Mesendoderm (in vitro differentiated cells): ENCODE measurements around the gene CRISPLD2.

ENCODE experiments used
- DNase-seq: peaks from one replicate; pipeline ENCODE4 v3.0.0; 2013
- H2AK5ac ChIP-seq: 2 replicates; pipeline ENCODE4 v1.6.1; 2013; ENCODE audit warnings: low read length, inconsistent platforms
- H2BK120ac ChIP-seq: 2 replicates; pipeline ENCODE4 v1.6.1; 2013; ENCODE audit warnings: low read depth, mild to moderate bottlenecking, low read length, moderate library complexity, mixed read lengths
- H2BK15ac ChIP-seq: replicated peaks from 2 replicates; pipeline ENCODE4 v1.6.1; 2013; ENCODE audit warnings: low read depth, mild to moderate bottlenecking, moderate library complexity
- H2BK5ac ChIP-seq: 2 replicates; pipeline ENCODE4 v1.6.1; 2013; ENCODE audit warnings: low read length, inconsistent platforms
- H3K18ac ChIP-seq: 2 replicates; pipeline ENCODE4 v1.6.1; 2013; ENCODE audit warnings: mild to moderate bottlenecking, low read length, mixed read lengths
- H3K23ac ChIP-seq: one replicate; pipeline ENCODE4 v1.6.1; 2013; ENCODE audit warnings: low read length
- H3K27ac ChIP-seq: 2 replicates; pipeline ENCODE4 v1.5.1; 2013; ENCODE audit warnings: low read depth, mild to moderate bottlenecking, inconsistent platforms, low read length, moderate library complexity
- H3K27me3 ChIP-seq: 2 replicates; pipeline ENCODE4 v1.6.1; 2013; ENCODE audit warnings: low read length, control low read depth, mild to moderate bottlenecking, inconsistent platforms; ENCODE audit not compliant: insufficient read depth, poor library complexity
- H3K36me3 ChIP-seq: 2 replicates; pipeline ENCODE4 v1.6.1; 2013; ENCODE audit warnings: low read length, inconsistent platforms; ENCODE audit not compliant: control insufficient read depth, insufficient read depth
- H3K4ac ChIP-seq: one replicate; pipeline ENCODE4 v1.6.1; 2013; ENCODE audit warnings: low read depth, mild to moderate bottlenecking, low read length, moderate library complexity
- H3K4me1 ChIP-seq: 2 replicates; pipeline ENCODE4 v1.6.1; 2013; ENCODE audit warnings: low read depth, low read length, inconsistent platforms; ENCODE audit not compliant: control insufficient read depth
- H3K4me2 ChIP-seq: 2 replicates; pipeline ENCODE4 v1.6.1; 2013; ENCODE audit warnings: low read length
- H3K4me3 ChIP-seq: 2 replicates; pipeline ENCODE4 v1.5.1; 2013; ENCODE audit warnings: mild to moderate bottlenecking, low read length
- H3K56ac ChIP-seq: one replicate; pipeline ENCODE4 v1.6.1; 2013; ENCODE audit warnings: low read length
- H3K79me1 ChIP-seq: 2 replicates; pipeline ENCODE4 v1.6.1; 2013; ENCODE audit warnings: low read length, inconsistent platforms
- H3K79me2 ChIP-seq: 2 replicates; pipeline ENCODE4 v1.6.1; 2013; ENCODE audit warnings: mild to moderate bottlenecking, low read length; ENCODE audit not compliant: control insufficient read depth, insufficient read depth
- H3K9ac ChIP-seq: 2 replicates; pipeline ENCODE4 v1.6.1; 2013; ENCODE audit warnings: low read length, inconsistent platforms
- H4K5ac ChIP-seq: one replicate; pipeline ENCODE4 v1.6.1; 2013; ENCODE audit warnings: low read length
- H4K8ac ChIP-seq: one replicate; pipeline ENCODE4 v1.6.1; 2013; ENCODE audit warnings: low read depth, mild to moderate bottlenecking, control low read depth, low read length, moderate library complexity
- WGBS: extraction: QIAGEN DNeasy Blood & Tissue Kit; methylation state at CpG from one replicate; pipeline ENCODE4 v1.1.7; 2013; ENCODE audit warnings: low lambda C conversion rate, missing lambda C conversion rate; ENCODE audit not compliant: insufficient coverage; ENCODE audit errors: extremely low coverage; 5-methylcytosine and 5-hydroxymethylcytosine counted together

The CRISPLD2 gene

DNA sequence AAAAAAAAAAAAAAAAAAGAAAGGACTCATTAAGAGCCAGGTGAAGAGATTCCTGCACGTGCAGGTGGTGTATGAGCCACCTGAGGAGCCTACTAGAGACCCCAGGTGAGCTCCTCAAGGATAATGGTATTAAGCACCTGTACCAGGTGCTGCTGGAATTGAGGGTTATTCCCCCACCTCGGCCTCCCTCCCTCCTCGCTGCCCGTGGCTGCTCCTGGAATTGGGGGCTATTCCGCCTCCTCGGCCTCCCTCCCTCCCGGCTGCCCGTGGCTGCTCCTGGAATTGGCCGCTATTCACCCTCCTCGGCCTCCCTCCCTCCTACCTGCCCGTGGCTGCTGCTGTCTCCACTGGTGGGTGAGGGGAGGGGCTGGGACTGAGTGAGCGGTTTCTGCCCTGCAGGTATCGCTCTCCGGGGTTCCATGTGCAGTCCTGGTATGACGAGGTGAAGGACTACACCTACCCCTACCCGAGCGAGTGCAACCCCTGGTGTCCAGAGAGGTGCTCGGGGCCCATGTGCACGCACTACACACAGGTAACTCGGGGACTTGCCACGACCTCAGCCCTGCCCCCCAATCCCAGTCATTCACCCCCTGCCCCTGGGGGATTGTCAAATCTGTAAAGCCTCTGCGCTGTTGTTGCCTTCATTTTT, 29.3 kb downstream of the CRISPLD2 start:
- Histone ChIP-seq H3K27me3 (no peaks in the 10 kb centered on the region), H3K56ac (peak overlapping the region; percentile 7), H3K9ac (no peak overlapping the region), H3K4me1 (peaks cover 2% of the 10 kb centered on the region), H3K4me3 (no peak overlapping the region), H3K79me1 (no peaks in the 10 kb centered on the region), H2BK5ac (no peak overlapping the region), H3K4ac (no peak overlapping the region), H3K79me2 (no peaks in the 10 kb centered on the region), H2AK5ac (no peak overlapping the region), H3K4me2 (no peak overlapping the region), H3K36me3 (no peaks in the 10 kb centered on the region), H3K18ac (no peak overlapping the region), H3K23ac (no peak overlapping the region), H2BK15ac (no peak overlapping the region), H2BK120ac (no peak overlapping the region), H3K27ac (no peak overlapping the region), H4K5ac (no peak overlapping the region), H4K8ac (no peak overlapping the region)
- DNase-seq: no peak
- WGBS: no CpG with 5 or more reads among the region's 22 CpGs

DNA sequence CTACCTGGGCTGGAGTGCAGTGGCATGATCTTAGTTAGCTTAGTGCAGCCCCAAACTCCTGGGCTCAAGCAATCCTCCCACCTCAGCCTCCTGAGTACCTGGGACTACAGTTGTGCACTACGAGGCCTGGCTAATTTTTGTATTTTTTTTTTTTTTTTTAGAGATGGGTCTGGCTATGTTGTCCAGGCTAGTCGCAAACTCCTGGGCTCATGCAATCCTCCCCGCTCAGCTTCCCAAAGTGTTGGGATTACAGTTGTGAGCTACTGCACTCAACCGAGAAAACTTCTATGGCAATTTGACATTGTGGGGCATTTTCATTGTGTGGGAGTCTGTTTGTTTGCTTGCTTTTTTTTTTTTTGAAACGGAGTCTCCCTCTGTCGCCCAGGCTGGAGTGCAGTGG, 30.0 kb downstream of the CRISPLD2 start:
- H3K79me1 ChIP-seq: no peaks in the 10 kb centered on the region
- H2BK15ac ChIP-seq: no peak overlapping the region
- H3K9ac ChIP-seq: no peak overlapping the region
- H4K5ac ChIP-seq: no peak overlapping the region
- H2BK5ac ChIP-seq: no peak overlapping the region
- no peak overlapping the region for H3K18ac ChIP-seq
- no peak overlapping the region for H4K8ac ChIP-seq
- no peak overlapping the region for H2BK120ac ChIP-seq
- no peaks in the 10 kb centered on the region for H3K79me2 ChIP-seq
- no peak overlapping the region for H2AK5ac ChIP-seq
- no peak for DNase-seq
- H3K36me3 ChIP-seq: no peaks in the 10 kb centered on the region
- no peak overlapping the region for H3K4me2 ChIP-seq
- H3K23ac ChIP-seq: no peak overlapping the region
- H3K4me3 ChIP-seq: no peak overlapping the region
- H3K4ac ChIP-seq: no peak overlapping the region
- H3K27me3 ChIP-seq: no peaks in the 10 kb centered on the region
- WGBS: no CpG with 5 or more reads among the region's 6 CpGs
- H3K27ac ChIP-seq: no peak overlapping the region
- H3K4me1 ChIP-seq: peaks cover 2% of the 10 kb centered on the region
- H3K56ac ChIP-seq: no peak overlapping the region

DNA sequence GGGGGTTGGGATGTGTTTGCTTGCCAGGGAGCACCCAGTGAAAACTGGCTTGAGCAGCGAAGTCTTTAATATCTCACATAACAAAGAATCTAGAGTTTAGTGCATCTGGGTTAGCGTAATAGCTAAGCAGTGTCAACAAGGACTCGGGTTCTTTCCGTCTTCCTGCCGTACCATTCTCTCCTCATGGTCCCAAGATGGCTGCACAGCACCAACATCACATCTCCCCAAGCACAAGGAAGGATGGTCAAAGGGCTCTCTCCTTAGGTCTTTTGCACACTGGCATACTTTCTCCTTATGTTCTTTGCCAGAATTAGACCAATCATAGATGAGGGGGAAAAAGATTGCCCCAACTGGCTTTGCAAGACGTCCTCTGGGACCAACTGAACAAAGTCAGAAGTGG, 30.9 kb downstream of the CRISPLD2 start:
- no peak overlapping the region for H2BK5ac ChIP-seq
- WGBS: no CpG with 5 or more reads among the region's 6 CpGs

DNA sequence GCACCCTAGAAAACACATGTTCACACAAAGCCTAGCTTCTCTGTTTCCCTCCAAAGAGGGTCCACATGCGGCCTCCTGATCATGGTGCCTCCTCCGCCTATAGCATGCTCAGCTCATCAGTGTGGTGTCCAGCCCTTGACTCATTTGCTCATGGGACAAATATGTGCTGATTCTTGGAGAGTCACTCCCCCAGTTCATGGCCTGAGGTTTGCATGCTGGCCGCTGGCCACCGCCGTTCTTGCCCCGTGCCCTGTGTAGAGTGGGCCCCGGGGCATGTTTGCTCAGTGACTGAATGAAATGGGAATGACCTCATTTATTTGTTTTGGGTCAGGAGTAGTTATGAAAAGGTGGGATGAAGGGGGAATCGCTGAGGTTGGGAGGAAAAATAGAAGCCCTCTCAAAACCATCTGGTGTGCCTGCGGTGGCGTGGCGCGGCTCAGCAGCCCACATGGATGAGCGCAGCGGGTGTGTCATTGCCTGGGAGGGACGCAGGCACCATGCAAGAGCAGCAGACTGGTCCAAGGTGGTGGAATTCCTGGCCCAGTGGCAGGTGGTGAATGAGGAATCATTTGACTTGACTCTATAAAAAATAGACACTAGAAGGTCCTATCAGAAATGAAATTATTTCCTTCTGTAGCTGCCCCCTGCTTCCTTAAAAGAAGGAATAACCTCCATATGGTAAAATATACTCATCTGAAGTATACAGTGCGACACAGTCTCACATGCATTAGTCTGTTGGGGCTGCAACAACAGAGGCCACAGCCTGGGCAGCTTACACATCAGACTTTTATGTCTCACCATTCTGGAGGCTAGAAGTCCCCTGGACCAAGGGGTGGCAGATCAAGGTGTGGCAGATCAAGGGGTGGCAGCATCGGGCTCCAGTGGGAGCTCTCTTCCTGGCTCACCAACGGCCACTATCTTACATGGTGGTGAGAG, 31.7 kb downstream of the CRISPLD2 start:
- H3K36me3 ChIP-seq: no peaks in the 10 kb centered on the region

More for the DNA sequence above, 30.9 kb downstream of the CRISPLD2 start:
- no peaks in the 10 kb centered on the region for H3K79me2 ChIP-seq
- H3K4me2 ChIP-seq: no peak overlapping the region
- no peak for DNase-seq
- H2BK120ac ChIP-seq: no peak overlapping the region
- no peak overlapping the region for H4K5ac ChIP-seq
- H3K4me3 ChIP-seq: no peak overlapping the region
- H3K23ac ChIP-seq: no peak overlapping the region
- H2BK15ac ChIP-seq: no peak overlapping the region
- no peak overlapping the region for H3K18ac ChIP-seq
- no peak overlapping the region for H3K9ac ChIP-seq
- no peak overlapping the region for H3K4ac ChIP-seq
- H3K36me3 ChIP-seq: no peaks in the 10 kb centered on the region
- no peak overlapping the region for H3K56ac ChIP-seq
- H3K4me1 ChIP-seq: no peaks in the 10 kb centered on the region
- no peak overlapping the region for H2AK5ac ChIP-seq
- H3K27me3 ChIP-seq: no peaks in the 10 kb centered on the region
- no peak overlapping the region for H3K27ac ChIP-seq
- H3K79me1 ChIP-seq: no peaks in the 10 kb centered on the region
- no peak overlapping the region for H4K8ac ChIP-seq

DNA sequence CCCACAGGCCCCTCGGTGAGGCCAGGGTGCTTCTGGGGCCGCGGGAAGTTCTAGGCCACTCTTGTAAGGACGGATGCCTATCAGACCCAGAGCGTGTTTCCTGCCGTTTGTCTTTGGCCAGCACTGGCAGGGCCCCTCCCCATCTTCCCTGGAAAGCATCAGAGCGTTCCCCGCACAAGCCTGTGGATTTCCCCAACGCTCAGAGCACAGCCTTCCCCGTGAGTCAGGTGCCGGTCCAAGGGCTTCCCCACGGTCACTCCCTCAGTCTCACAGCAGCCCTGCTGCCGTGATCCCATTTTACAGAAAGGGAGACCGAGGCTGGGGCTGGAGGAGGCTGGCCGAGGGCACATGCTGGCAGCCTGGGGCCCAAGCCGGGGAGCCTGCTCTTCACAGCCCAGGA, 33.7 kb downstream of the CRISPLD2 start:
- H3K27ac ChIP-seq: no peak overlapping the region
- no peak overlapping the region for H3K4me2 ChIP-seq
- no peak overlapping the region for H4K8ac ChIP-seq
- H3K4me1 ChIP-seq: no peaks in the 10 kb centered on the region
- H3K18ac ChIP-seq: no peak overlapping the region
- H2AK5ac ChIP-seq: no peak overlapping the region
- no peaks in the 10 kb centered on the region for H3K79me2 ChIP-seq
- no CpG with 5 or more reads among the region's 16 CpGs for WGBS
- no peak overlapping the region for H2BK120ac ChIP-seq
- H3K23ac ChIP-seq: no peak overlapping the region
- H2BK15ac ChIP-seq: no peak overlapping the region
- no peak overlapping the region for H3K56ac ChIP-seq
- no peak overlapping the region for H3K4me3 ChIP-seq
- no peak for DNase-seq
- no peak overlapping the region for H2BK5ac ChIP-seq
- H3K36me3 ChIP-seq: no peaks in the 10 kb centered on the region
- H4K5ac ChIP-seq: no peak overlapping the region
- H3K27me3 ChIP-seq: no peaks in the 10 kb centered on the region
- no peak overlapping the region for H3K9ac ChIP-seq
- H3K4ac ChIP-seq: no peak overlapping the region
- H3K79me1 ChIP-seq: no peaks in the 10 kb centered on the region

More for the DNA sequence above, 31.7 kb downstream of the CRISPLD2 start:
- Histone ChIP-seq H2BK5ac (no peak overlapping the region), H3K23ac (no peak overlapping the region), H3K27me3 (no peaks in the 10 kb centered on the region), H3K4me3 (no peak overlapping the region), H3K4ac (no peak overlapping the region), H2BK120ac (no peak overlapping the region), H3K9ac (no peak overlapping the region), H2AK5ac (no peak overlapping the region), H3K4me1 (no peaks in the 10 kb centered on the region), H3K18ac (no peak overlapping the region), H3K56ac (no peak overlapping the region), H3K79me1 (no peaks in the 10 kb centered on the region), H4K8ac (no peak overlapping the region), H3K79me2 (no peaks in the 10 kb centered on the region), H2BK15ac (no peak overlapping the region), H3K27ac (no peak overlapping the region), H3K4me2 (no peak overlapping the region), H4K5ac (no peak overlapping the region)
- peak; percentile 53 for DNase-seq
- WGBS: no CpG with 5 or more reads among the region's 18 CpGs
